Nephron progenitor cell (in vitro differentiated cells): ENCODE results near the gene TSPO.
A peak's percentile ranks its signal among the peaks of the same experiment; 100 is the strongest.

Experiments used
- DNase-seq: peaks from one replicate; pipeline ENCODE4 v3.0.0; 2021
- H3K27ac Mint-ChIP-seq: 2 replicates; pipeline ENCODE4 v1.8.0; 2021; ENCODE audit warnings: mild to moderate bottlenecking, moderate library complexity, mixed read lengths
- H3K27me3 Mint-ChIP-seq: 2 replicates; pipeline ENCODE4 v1.8.0; 2021; ENCODE audit warnings: mild to moderate bottlenecking, low read depth, mixed read lengths; ENCODE audit not compliant: poor library complexity
- H3K36me3 Mint-ChIP-seq: 2 replicates; pipeline ENCODE4 v1.8.0; 2021; ENCODE audit warnings: low read depth, mixed read lengths
- H3K4me1 Mint-ChIP-seq: 2 replicates; pipeline ENCODE4 v1.8.0; 2021; ENCODE audit warnings: mixed read lengths
- H3K4me3 Mint-ChIP-seq: 2 replicates; pipeline ENCODE4 v1.8.0; 2021; ENCODE audit warnings: mild to moderate bottlenecking, moderate library complexity, mixed read lengths
- H3K9me3 Mint-ChIP-seq: 2 replicates; pipeline ENCODE4 v1.8.0; 2021; ENCODE audit warnings: mild to moderate bottlenecking, moderate library complexity, mixed read lengths
- TF ChIP-seq, protein P1 (sequence below): fragments of 200-600 bp; sonication (generic); IDR thresholded peaks from 2 replicates; pipeline ENCODE4 v1.5.0; 2021; ENCODE audit warnings: antibody characterized with exemption

TSPO gene

GRCh38 chr22:43147821-43148220 lies 3.5 kb upstream of the TSPO start:
- no peaks in the 10 kb centered on the region for H3K36me3 Mint-ChIP-seq
- no peak overlapping the region for H3K27ac Mint-ChIP-seq
- H3K4me3 Mint-ChIP-seq = no peak overlapping the region
- H3K27me3 Mint-ChIP-seq = peaks cover 55% of the 10 kb centered on the region
- no peak for DNase-seq
- TF ChIP-seq, protein P1, sequence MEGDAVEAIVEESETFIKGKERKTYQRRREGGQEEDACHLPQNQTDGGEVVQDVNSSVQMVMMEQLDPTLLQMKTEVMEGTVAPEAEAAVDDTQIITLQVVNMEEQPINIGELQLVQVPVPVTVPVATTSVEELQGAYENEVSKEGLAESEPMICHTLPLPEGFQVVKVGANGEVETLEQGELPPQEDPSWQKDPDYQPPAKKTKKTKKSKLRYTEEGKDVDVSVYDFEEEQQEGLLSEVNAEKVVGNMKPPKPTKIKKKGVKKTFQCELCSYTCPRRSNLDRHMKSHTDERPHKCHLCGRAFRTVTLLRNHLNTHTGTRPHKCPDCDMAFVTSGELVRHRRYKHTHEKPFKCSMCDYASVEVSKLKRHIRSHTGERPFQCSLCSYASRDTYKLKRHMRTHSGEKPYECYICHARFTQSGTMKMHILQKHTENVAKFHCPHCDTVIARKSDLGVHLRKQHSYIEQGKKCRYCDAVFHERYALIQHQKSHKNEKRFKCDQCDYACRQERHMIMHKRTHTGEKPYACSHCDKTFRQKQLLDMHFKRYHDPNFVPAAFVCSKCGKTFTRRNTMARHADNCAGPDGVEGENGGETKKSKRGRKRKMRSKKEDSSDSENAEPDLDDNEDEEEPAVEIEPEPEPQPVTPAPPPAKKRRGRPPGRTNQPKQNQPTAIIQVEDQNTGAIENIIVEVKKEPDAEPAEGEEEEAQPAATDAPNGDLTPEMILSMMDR = no peak
- no peaks in the 10 kb centered on the region for H3K9me3 Mint-ChIP-seq
- H3K4me1 Mint-ChIP-seq = peaks cover 14% of the 10 kb centered on the region

DNA sequence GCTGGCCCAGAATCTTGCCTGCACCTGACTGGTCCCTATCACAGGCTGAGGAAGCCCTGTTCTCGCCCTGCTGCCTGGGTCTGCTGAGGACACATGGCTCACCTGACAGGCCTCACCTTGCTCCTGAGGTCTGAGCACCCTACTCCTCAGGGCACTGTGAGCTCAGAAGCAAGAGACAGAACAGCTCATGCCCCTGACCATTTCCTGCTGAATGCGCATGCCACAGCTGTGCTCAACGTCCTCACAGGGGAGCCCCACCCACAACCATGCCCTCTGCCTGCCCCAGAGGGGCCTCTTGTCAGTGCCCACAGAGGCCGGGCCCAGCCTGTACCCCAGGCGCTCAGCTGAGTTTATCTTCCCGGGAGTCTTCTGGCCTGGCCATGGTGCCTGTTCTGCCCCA lies 2.8 kb upstream of the TSPO start:
- Mint-ChIP-seq H3K4me1 (peaks cover 15% of the 10 kb centered on the region), H3K4me3 (no peak overlapping the region), H3K27ac (no peak overlapping the region), H3K9me3 (no peaks in the 10 kb centered on the region), H3K27me3 (peaks cover 62% of the 10 kb centered on the region), H3K36me3 (no peaks in the 10 kb centered on the region)
- TF ChIP-seq, protein P1 = no peak
- no peak for DNase-seq

DNA sequence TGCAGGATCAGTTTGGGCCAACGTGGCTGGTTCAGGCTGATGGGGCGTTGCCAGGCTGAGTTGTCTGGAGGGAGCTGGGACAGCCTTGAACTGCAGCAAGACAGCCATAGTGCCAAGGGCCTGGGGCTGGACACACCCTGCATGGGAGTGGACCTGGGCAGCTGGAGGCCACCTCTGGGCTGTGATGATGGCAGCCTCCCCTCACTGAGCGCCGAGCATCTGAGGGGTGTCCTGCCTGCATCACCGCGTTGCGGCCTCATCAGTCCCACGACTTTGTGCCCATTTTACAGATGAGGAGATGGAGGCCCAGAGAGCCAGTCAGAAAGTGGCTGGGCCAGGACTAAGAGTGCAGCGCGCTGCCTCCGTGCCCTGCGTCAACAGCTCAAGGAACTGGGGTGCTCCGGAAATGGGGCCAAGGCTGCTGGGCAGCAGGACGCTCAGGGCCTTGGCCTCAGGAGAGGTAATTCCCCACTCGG lies 590 bp upstream of the TSPO start:
- TF ChIP-seq, protein P1 = no peak
- Mint-ChIP-seq H3K4me3 (peak overlapping the region; percentile 82), H3K27ac (no peak overlapping the region), H3K4me1 (peaks cover 11% of the 10 kb centered on the region), H3K36me3 (no peaks in the 10 kb centered on the region), H3K27me3 (peaks cover 62% of the 10 kb centered on the region), H3K9me3 (no peaks in the 10 kb centered on the region)
- DNase-seq = no peak

GRCh38 chr22:43152003-43152356 lies 621 bp downstream of the TSPO start:
- TF ChIP-seq, protein P1 = no peak
- peak overlapping the region; percentile 60 for H3K4me3 Mint-ChIP-seq
- H3K27ac Mint-ChIP-seq = no peak overlapping the region
- H3K27me3 Mint-ChIP-seq = peaks cover 60% of the 10 kb centered on the region
- peaks cover 11% of the 10 kb centered on the region for H3K4me1 Mint-ChIP-seq
- no peak for DNase-seq
- no peaks in the 10 kb centered on the region for H3K36me3 Mint-ChIP-seq
- no peaks in the 10 kb centered on the region for H3K9me3 Mint-ChIP-seq

DNA sequence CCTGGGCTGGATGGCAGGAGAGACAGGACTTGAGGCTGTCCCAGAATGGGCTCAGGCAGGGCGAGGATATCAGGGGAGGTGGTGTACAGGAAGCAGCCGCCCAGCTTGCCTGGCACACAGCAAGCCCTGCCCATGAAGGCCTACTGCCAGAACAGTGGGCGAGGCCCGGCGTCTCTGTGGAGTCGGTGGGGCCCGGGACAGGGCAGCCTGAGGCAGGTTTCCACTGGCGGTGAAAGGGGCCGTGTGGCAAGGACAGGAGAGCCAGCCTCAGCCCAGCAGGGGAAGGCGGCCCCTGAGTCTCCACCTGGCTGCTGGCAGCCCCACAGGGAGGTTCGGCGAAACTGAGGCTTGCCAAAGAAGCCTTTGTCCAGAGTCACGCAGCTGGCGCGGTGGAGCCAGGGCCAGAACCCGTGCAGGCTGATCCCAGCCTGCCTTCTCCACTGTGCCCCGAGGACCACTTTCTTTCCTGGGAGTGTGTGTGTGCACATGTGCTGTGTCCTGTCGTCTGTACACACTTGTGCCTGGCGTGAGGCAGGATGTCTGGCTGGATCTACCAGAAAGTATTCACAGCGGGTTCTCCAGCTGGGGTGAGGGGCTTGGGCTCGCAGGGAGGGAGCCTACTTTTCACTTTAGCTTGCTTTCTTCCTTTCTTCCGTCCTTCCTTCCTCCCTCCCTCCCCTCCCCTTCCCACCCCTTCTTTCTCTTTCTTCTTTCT lies 1.2 kb downstream of the TSPO start:
- no peaks in the 10 kb centered on the region for H3K9me3 Mint-ChIP-seq
- no peaks in the 10 kb centered on the region for H3K36me3 Mint-ChIP-seq
- TF ChIP-seq, protein P1 = no peak
- peak overlapping the region; percentile 66 for H3K4me3 Mint-ChIP-seq
- peaks cover 60% of the 10 kb centered on the region for H3K27me3 Mint-ChIP-seq
- H3K4me1 Mint-ChIP-seq = peaks cover 11% of the 10 kb centered on the region
- DNase-seq = no peak
- no peak overlapping the region for H3K27ac Mint-ChIP-seq

GRCh38 chr22:43153899-43154298 lies 2.5 kb downstream of the TSPO start:
- Mint-ChIP-seq H3K4me3 (no peak overlapping the region), H3K4me1 (peaks cover 20% of the 10 kb centered on the region), H3K27ac (no peak overlapping the region), H3K9me3 (no peaks in the 10 kb centered on the region), H3K27me3 (peaks cover 52% of the 10 kb centered on the region), H3K36me3 (no peaks in the 10 kb centered on the region)
- DNase-seq = no peak
- TF ChIP-seq, protein P1 = no peak
